Neural cell (in vitro differentiated cells): Measurements from ENCODE around the gene FSTL1. TPM values are rescaled to one million over a fixed set of nuclear protein-coding genes. Genes with fewer than 3 reads are reported as not detected.

ENCODE experiments used
- H2AFZ ChIP-seq: fragments of 200-600, 300-800 bp; sonication (generic), shearing (Covaris generic); 2 replicates; pipeline ENCODE4 v1.6.0; 2014; ENCODE audit warnings: low read depth, mild to moderate bottlenecking, antibody characterized with exemption, low read length, moderate library complexity
- H3F3A ChIP-seq: fragments of 200-600 bp; shearing (Covaris generic); 2 replicates; pipeline ENCODE4 v1.6.1; 2016; ENCODE audit warnings: mild to moderate bottlenecking, moderate library complexity, mixed read lengths, antibody characterized with exemption, low read length; ENCODE audit not compliant: insufficient read depth, poor library complexity, severe bottlenecking
- H3K27ac ChIP-seq: fragments of 200-600, 300-800 bp; sonication (generic), shearing (Covaris generic); 2 replicates; pipeline ENCODE4 v1.5.1; 2014; ENCODE audit warnings: mild to moderate bottlenecking, low read length, moderate library complexity
- H3K27me3 ChIP-seq: fragments of 300-800, 200-600 bp; sonication (generic), shearing (Covaris generic); 2 replicates; pipeline ENCODE4 v1.6.0; 2014; ENCODE audit warnings: mild to moderate bottlenecking, low read depth, low read length, moderate library complexity; ENCODE audit not compliant: insufficient read depth
- H3K36me3 ChIP-seq: fragments of 300-800, 200-600 bp; sonication (generic), shearing (Covaris generic); 2 replicates; pipeline ENCODE4 v1.5.1; 2014; ENCODE audit warnings: mild to moderate bottlenecking, antibody characterized with exemption, low read length, moderate library complexity; ENCODE audit not compliant: insufficient read depth
- H3K4me2 ChIP-seq: fragments of 300-800, 200-600 bp; sonication (generic), shearing (Covaris generic); 2 replicates; pipeline ENCODE4 v1.6.0; 2014; ENCODE audit warnings: mild to moderate bottlenecking, low read length
- H3K4me3 ChIP-seq: fragments of 300-800, 200-600 bp; sonication (generic), shearing (Covaris generic); 2 replicates; pipeline ENCODE4 v1.5.1; 2014; ENCODE audit warnings: mild to moderate bottlenecking, low read length, moderate library complexity
- H3K79me2 ChIP-seq: fragments of 200-600 bp; shearing (Covaris generic); replicated peaks from 2 replicates; pipeline ENCODE4 v1.6.0; 2014; ENCODE audit warnings: mild to moderate bottlenecking, low read length, moderate library complexity; ENCODE audit not compliant: insufficient read depth
- H3K9ac ChIP-seq: fragments of 300-800, 200-600 bp; sonication (generic), shearing (Covaris generic); 2 replicates; pipeline ENCODE4 v1.6.1; 2016; ENCODE audit warnings: mild to moderate bottlenecking, low read length, mixed read lengths
- H3K9me2 ChIP-seq: fragments of 200-600 bp; shearing (Covaris generic); 2 replicates; pipeline ENCODE4 v1.6.1; 2016; ENCODE audit warnings: mild to moderate bottlenecking, low read length, mixed read lengths; ENCODE audit not compliant: insufficient read depth
- H3K9me3 ChIP-seq: fragments of 200-600, 300-800 bp; sonication (generic), shearing (Covaris generic); 2 replicates; pipeline ENCODE4 v1.6.1; 2016; ENCODE audit warnings: mild to moderate bottlenecking, mixed run types, low read length, moderate library complexity, mixed read lengths
- H4K20me1 ChIP-seq: fragments of 200-600 bp; shearing (Covaris generic); 2 replicates; pipeline ENCODE4 v1.6.1; 2016; ENCODE audit warnings: mild to moderate bottlenecking, mixed run types; ENCODE audit not compliant: insufficient read depth
- EP300 ChIP-seq: fragments of 450-650 bp; conservative IDR thresholded peaks from 2 replicates; pipeline ENCODE4 v1.6.1; 2014; ENCODE audit warnings: antibody characterized with exemption, mild to moderate bottlenecking, moderate library complexity; ENCODE audit not compliant: poor library complexity, severe bottlenecking
- EZH2 ChIP-seq: fragments of 200-600, 300-800 bp; shearing (Covaris generic), sonication (generic); IDR thresholded peaks from 2 replicates; pipeline ENCODE4 v1.6.1; 2014; ENCODE audit warnings: antibody characterized with exemption, low read length, borderline replicate concordance, mild to moderate bottlenecking; ENCODE audit not compliant: insufficient read depth, poor library complexity, severe bottlenecking
- MXI1 ChIP-seq: fragments of 450-650 bp; conservative IDR thresholded peaks from 2 replicates; pipeline ENCODE4 v1.6.1; 2014; ENCODE audit warnings: antibody characterized with exemption, mild to moderate bottlenecking; ENCODE audit not compliant: poor library complexity, severe bottlenecking
- POLR2AphosphoS5 ChIP-seq: IDR thresholded peaks from 2 replicates; pipeline ENCODE4 v1.6.1; 2012
- RAD21 ChIP-seq: fragments of 450-650 bp; conservative IDR thresholded peaks from 2 replicates; pipeline ENCODE4 v1.6.1; 2014; ENCODE audit warnings: antibody characterized with exemption, mild to moderate bottlenecking, moderate library complexity
- SMC3 ChIP-seq: fragments of 450-650 bp; conservative IDR thresholded peaks from 2 replicates; pipeline ENCODE4 v1.6.1; 2014; ENCODE audit warnings: antibody characterized with exemption, mild to moderate bottlenecking, moderate library complexity; ENCODE audit not compliant: poor library complexity
- TAF1 ChIP-seq: IDR thresholded peaks from 2 replicates; pipeline ENCODE4 v1.6.1; 2012; ENCODE audit warnings: low read depth
- polyA plus RNA-seq: library from polyadenylated mRNA; depleted of rRNA; stranded (reverse); fragments of >200 nt; gene quantifications from 2 replicates; pipeline ENCODE4 v1.2.3, GENCODE V29; 2014
- TF ChIP-seq, protein P1 (sequence below): IDR thresholded peaks from 2 replicates; pipeline ENCODE4 v1.6.1; 2012; ENCODE audit warnings: borderline replicate concordance
- TF ChIP-seq, protein P2 (sequence below): fragments of 450-650 bp; IDR thresholded peaks from 2 replicates; pipeline ENCODE4 v1.5.1; 2014; ENCODE audit warnings: antibody characterized with exemption, mild to moderate bottlenecking, moderate library complexity; ENCODE audit not compliant: poor library complexity, severe bottlenecking

Gene FSTL1
- polyA plus RNA-seq, 1 donor from 2014 or later, result 12.3 TPM

DNA sequence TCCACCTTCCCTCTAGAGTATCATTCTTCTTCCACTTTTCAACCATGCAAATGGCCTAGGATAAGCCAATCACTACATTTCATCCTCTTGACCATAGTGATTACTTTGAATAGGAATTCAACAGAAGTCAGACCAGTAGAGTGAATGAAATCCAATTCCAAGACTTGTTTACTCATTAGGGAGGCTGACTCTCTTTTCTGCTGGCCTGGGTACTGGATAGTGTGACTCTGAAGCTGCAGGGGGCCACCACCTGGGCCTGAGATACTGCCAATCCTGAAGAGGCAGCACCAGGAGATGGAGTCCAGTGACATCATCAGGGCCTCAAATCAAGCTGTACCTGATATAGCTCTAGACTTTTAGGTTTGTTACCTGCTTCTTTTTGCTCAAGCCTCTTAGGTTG, 7.0 kb upstream of the FSTL1 start:
- H3K36me3 ChIP-seq, result no peaks in the 10 kb centered on the region
- no peaks in the 10 kb centered on the region for H3K9me3 ChIP-seq
- H3K79me2 ChIP-seq, result no peaks in the 10 kb centered on the region
- no peak overlapping the region for H3K4me3 ChIP-seq
- no peaks in the 10 kb centered on the region for H3K27me3 ChIP-seq
- no peak overlapping the region for H3K27ac ChIP-seq
- no peak overlapping the region for H3K9ac ChIP-seq
- no peaks in the 10 kb centered on the region for H4K20me1 ChIP-seq
- H3F3A ChIP-seq, result no peaks in the 10 kb centered on the region
- H2AFZ ChIP-seq, result no peak overlapping the region
- TF ChIP-seq SMC3 (no peak), TAF1 (no peak), POLR2AphosphoS5 (no peak), EP300 (no peak), RAD21 (no peak), EZH2 (no peak), MXI1 (no peak)
- TF ChIP-seq, protein P1, sequence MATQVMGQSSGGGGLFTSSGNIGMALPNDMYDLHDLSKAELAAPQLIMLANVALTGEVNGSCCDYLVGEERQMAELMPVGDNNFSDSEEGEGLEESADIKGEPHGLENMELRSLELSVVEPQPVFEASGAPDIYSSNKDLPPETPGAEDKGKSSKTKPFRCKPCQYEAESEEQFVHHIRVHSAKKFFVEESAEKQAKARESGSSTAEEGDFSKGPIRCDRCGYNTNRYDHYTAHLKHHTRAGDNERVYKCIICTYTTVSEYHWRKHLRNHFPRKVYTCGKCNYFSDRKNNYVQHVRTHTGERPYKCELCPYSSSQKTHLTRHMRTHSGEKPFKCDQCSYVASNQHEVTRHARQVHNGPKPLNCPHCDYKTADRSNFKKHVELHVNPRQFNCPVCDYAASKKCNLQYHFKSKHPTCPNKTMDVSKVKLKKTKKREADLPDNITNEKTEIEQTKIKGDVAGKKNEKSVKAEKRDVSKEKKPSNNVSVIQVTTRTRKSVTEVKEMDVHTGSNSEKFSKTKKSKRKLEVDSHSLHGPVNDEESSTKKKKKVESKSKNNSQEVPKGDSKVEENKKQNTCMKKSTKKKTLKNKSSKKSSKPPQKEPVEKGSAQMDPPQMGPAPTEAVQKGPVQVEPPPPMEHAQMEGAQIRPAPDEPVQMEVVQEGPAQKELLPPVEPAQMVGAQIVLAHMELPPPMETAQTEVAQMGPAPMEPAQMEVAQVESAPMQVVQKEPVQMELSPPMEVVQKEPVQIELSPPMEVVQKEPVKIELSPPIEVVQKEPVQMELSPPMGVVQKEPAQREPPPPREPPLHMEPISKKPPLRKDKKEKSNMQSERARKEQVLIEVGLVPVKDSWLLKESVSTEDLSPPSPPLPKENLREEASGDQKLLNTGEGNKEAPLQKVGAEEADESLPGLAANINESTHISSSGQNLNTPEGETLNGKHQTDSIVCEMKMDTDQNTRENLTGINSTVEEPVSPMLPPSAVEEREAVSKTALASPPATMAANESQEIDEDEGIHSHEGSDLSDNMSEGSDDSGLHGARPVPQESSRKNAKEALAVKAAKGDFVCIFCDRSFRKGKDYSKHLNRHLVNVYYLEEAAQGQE, result no peak
- TF ChIP-seq, protein P2, sequence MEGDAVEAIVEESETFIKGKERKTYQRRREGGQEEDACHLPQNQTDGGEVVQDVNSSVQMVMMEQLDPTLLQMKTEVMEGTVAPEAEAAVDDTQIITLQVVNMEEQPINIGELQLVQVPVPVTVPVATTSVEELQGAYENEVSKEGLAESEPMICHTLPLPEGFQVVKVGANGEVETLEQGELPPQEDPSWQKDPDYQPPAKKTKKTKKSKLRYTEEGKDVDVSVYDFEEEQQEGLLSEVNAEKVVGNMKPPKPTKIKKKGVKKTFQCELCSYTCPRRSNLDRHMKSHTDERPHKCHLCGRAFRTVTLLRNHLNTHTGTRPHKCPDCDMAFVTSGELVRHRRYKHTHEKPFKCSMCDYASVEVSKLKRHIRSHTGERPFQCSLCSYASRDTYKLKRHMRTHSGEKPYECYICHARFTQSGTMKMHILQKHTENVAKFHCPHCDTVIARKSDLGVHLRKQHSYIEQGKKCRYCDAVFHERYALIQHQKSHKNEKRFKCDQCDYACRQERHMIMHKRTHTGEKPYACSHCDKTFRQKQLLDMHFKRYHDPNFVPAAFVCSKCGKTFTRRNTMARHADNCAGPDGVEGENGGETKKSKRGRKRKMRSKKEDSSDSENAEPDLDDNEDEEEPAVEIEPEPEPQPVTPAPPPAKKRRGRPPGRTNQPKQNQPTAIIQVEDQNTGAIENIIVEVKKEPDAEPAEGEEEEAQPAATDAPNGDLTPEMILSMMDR, result no peak
- H3K9me2 ChIP-seq, result no peaks in the 10 kb centered on the region
- H3K4me2 ChIP-seq, result no peak overlapping the region

DNA sequence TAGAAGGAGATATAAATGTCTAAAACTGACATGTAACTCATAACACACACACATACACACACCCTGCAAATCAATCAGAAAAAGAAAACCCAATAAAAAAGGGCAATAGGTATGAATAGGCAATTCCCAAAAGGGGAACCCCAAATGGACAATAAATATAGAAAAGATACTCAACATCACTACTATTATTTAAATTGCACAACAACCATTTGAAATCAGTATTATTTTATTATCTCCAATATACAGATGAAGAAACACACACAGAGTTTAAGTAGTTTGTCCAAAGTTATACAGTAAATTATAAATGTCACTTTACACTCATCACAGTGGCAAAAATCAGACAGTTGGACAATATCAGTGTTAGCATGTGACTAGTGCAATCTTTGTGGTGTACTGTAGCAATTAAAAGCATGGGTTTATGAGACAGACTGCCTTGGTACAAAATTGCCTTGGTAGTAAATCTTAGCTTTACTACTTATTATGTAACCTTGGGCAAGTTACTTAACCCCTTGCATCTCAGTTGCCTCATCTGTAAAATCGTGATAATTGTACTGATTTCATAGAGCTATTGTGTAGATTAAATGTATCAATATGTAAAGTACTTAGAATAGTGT, 3.4 kb upstream of the FSTL1 start:
- H3K79me2 ChIP-seq, result no peaks in the 10 kb centered on the region
- H3K4me2 ChIP-seq, result no peak overlapping the region
- no peak overlapping the region for H2AFZ ChIP-seq
- H4K20me1 ChIP-seq, result no peaks in the 10 kb centered on the region
- no peak overlapping the region for H3K4me3 ChIP-seq
- peaks cover 24% of the 10 kb centered on the region for H3K27me3 ChIP-seq
- no peaks in the 10 kb centered on the region for H3K9me2 ChIP-seq
- H3K36me3 ChIP-seq, result no peaks in the 10 kb centered on the region
- no peaks in the 10 kb centered on the region for H3F3A ChIP-seq
- H3K27ac ChIP-seq, result no peak overlapping the region
- no peak overlapping the region for H3K9ac ChIP-seq
- no peaks in the 10 kb centered on the region for H3K9me3 ChIP-seq
- TF ChIP-seq EP300 (no peak), EZH2 (no peak), MXI1 (no peak), SMC3 (no peak), TAF1 (no peak), POLR2AphosphoS5 (no peak), RAD21 (no peak)
- TF ChIP-seq, protein P1, result no peak
- TF ChIP-seq, protein P2, result no peak
